ENCODE measurements around the gene KCNIP1. TPM values are rescaled to one million over a fixed set of nuclear protein-coding genes. Genes with fewer than 3 reads are reported as not detected.

Gene KCNIP1
- polyA plus RNA-seq, 3 donors = not detected

GRCh38 chr5:170700503-170700902, 196.7 kb downstream of the KCNIP1 start:
- no peak overlapping the region for H3K27ac Mint-ChIP-seq
- Histone ChIP-seq H3K4me2 (replicated peaks; ENCODE audit: extremely low read depth, low read length, poor library complexity, severe bottlenecking) (no peak overlapping the region), H3K9me3 (replicated peaks in 1 of 2; ENCODE audit: control insufficient read depth in 1 of 2, insufficient read depth in 1 of 2, low read length in 2 of 2) (no peaks in the 10 kb centered on the region), H3K4me1 (ENCODE audit: control insufficient read depth in 1 of 2, insufficient read depth in 2 of 2, low read length in 2 of 2) (no peaks in the 10 kb centered on the region), H3K36me3 (replicated peaks in 1 of 2; ENCODE audit: control insufficient read depth in 1 of 2, insufficient read depth in 2 of 2, low read length in 2 of 2) (no peaks in the 10 kb centered on the region), H3K9ac (ENCODE audit: insufficient read depth, low read length, poor library complexity, severe bottlenecking) (no peak overlapping the region), H2AFZ (ENCODE audit: insufficient read depth, low read depth, low read length, poor library complexity, severe bottlenecking) (no peak overlapping the region), H3K79me2 (ENCODE audit: insufficient read depth, low read length) (no peaks in the 10 kb centered on the region), H3K27ac (ENCODE audit: low read depth in 1 of 2, low read length in 2 of 2) (no peak overlapping the region), H4K20me1 (ENCODE audit: insufficient read depth, low read length) (no peaks in the 10 kb centered on the region), H3K4me3 (replicated peaks in 1 of 3; ENCODE audit: low read depth in 2 of 3, low read length in 3 of 3) (no peak overlapping the region), H3K27me3 (ENCODE audit: control insufficient read depth in 2 of 2, insufficient read depth in 2 of 2, low read length in 2 of 2) (peaks cover 0 to 2% of the 10 kb centered on the region in 2 donors)
- peaks cover 15 to 23% (median 17%) of the 10 kb centered on the region in 3 donors for H3K27me3 Mint-ChIP-seq (ENCODE audit: low read depth in 3 of 3)
- intact Hi-C loops (cut with micrococcal nuclease) = no loop called here
- no peak for TF ChIP-seq CTCF (IDR thresholded peaks at IDR 0.05)
- no peaks in the 10 kb centered on the region for H3K9me3 Mint-ChIP-seq
- no CpG with 5 or more reads among the region's 5 CpGs for WGBS (ENCODE audit: insufficient coverage)
- no peak for DNase-seq
- no peaks in the 10 kb centered on the region for H3K36me3 Mint-ChIP-seq
- H3K4me1 Mint-ChIP-seq = no peaks in the 10 kb centered on the region
- H3K4me3 Mint-ChIP-seq = no peak overlapping the region

- WGBS (ENCODE audit: insufficient coverage) = 81% methylated on average over 3 of the region's 6 CpGs
- Histone ChIP-seq H3K79me2 (ENCODE audit: insufficient read depth, low read length) (no peaks in the 10 kb centered on the region), H3K36me3 (replicated peaks in 1 of 2; ENCODE audit: control insufficient read depth in 1 of 2, insufficient read depth in 2 of 2, low read length in 2 of 2) (no peaks in the 10 kb centered on the region), H3K27me3 (ENCODE audit: control insufficient read depth in 2 of 2, insufficient read depth in 2 of 2, low read length in 2 of 2) (peaks cover 0 to 2% of the 10 kb centered on the region in 2 donors), H3K4me3 (replicated peaks in 1 of 3; ENCODE audit: low read depth in 2 of 3, low read length in 3 of 3) (no peak overlapping the region), H3K9me3 (replicated peaks in 1 of 2; ENCODE audit: control insufficient read depth in 1 of 2, insufficient read depth in 1 of 2, low read length in 2 of 2) (no peaks in the 10 kb centered on the region), H3K4me1 (ENCODE audit: control insufficient read depth in 1 of 2, insufficient read depth in 2 of 2, low read length in 2 of 2) (no peaks in the 10 kb centered on the region), H3K9ac (ENCODE audit: insufficient read depth, low read length, poor library complexity, severe bottlenecking) (no peak overlapping the region), H4K20me1 (ENCODE audit: insufficient read depth, low read length) (no peaks in the 10 kb centered on the region), H3K27ac (ENCODE audit: low read depth in 1 of 2, low read length in 2 of 2) (no peak overlapping the region), H2AFZ (ENCODE audit: insufficient read depth, low read depth, low read length, poor library complexity, severe bottlenecking) (no peak overlapping the region), H3K4me2 (replicated peaks; ENCODE audit: extremely low read depth, low read length, poor library complexity, severe bottlenecking) (no peak overlapping the region)
- TF ChIP-seq CTCF (IDR thresholded peaks at IDR 0.05) = no peak
- Mint-ChIP-seq H3K9me3 (no peaks in the 10 kb centered on the region), H3K27me3 (ENCODE audit: low read depth in 3 of 3) (peaks cover 11 to 19% (median 17%) of the 10 kb centered on the region in 3 donors), H3K4me1 (no peaks in the 10 kb centered on the region), H3K27ac (no peak overlapping the region), H3K4me3 (no peak overlapping the region), H3K36me3 (no peaks in the 10 kb centered on the region)
- intact Hi-C loops (cut with micrococcal nuclease) = no loop called here
- DNase-seq = no peak
These were observed 197.5 kb downstream of the KCNIP1 start for GRCh38 chr5:170701334-170701733.
